Breast epithelium (tissue), 4 donors: Measurements from ENCODE around the gene LCLAT1. TPM values are rescaled to one million over a fixed set of nuclear protein-coding genes. Genes with fewer than 3 reads are reported as not detected.

Experiments used
- DNase-seq, 2 donors: peaks; one replicate each; pipeline ENCODE4 v3.0.0-alpha.2; 2019; ENCODE audit warnings: low spot score in 2 of 2
- H3K27ac ChIP-seq, 2 donors: fragments of 200-600 bp; sonication (generic) in 1 of 2; one replicate each; pipeline ENCODE4 v1.5.1; 2016 to 2019; ENCODE audit warnings: mild to moderate bottlenecking in 1 of 2
- H3K27me3 ChIP-seq, 2 donors: fragments of 200-600 bp; sonication (generic) in 1 of 2; one replicate each; pipeline versions ENCODE4 v1.5.1 to v1.6.0; 2017 to 2019; ENCODE audit warnings: control low read depth in 1 of 2, mild to moderate bottlenecking in 1 of 2
- H3K36me3 ChIP-seq: fragments of 200-600 bp; one replicate; pipeline ENCODE4 v1.5.1; 2019
- H3K4me1 ChIP-seq, 2 donors: fragments of 200-600 bp; sonication (generic); one replicate each; pipeline ENCODE4 v1.5.1; 2016 to 2019; ENCODE audit warnings: control low read depth in 1 of 2
- H3K4me3 ChIP-seq, 3 donors: fragments of 200-600 bp; sonication (generic); 1 replicate in 2 of 3; 2 replicates in 1 of 3; pipeline ENCODE4 v1.5.1; 2016 to 2019; ENCODE audit warnings: mild to moderate bottlenecking in 3 of 3, moderate library complexity in 2 of 3
- H3K9me3 ChIP-seq, 2 donors: fragments of 200-600 bp; sonication (generic) in 1 of 2; one replicate each; pipeline ENCODE4 v1.5.1; 2016 to 2019; ENCODE audit warnings: control low read depth in 1 of 2
- POLR2A ChIP-seq: fragments of 450-650 bp; IDR thresholded peaks from one replicate; pipeline ENCODE4 v1.6.1; 2016; ENCODE audit warnings: antibody characterized with exemption, mild to moderate bottlenecking, moderate library complexity
- POLR2AphosphoS5 ChIP-seq, 3 donors: sonication (generic); formaldehyde crosslinking; IDR thresholded peaks; one replicate each; pipeline ENCODE4 v1.6.1; 2017; ENCODE audit warnings: antibody characterized with exemption in 3 of 3
- intact Hi-C: fragments of 100-400 bp; cut with DNase I; formaldehyde crosslinking; loops from one replicate; pipeline ENCODE4 v1.15.1; 2023; ENCODE audit warnings: low total_unique reads
- total RNA-seq, 3 donors: library from RNA; depleted of rRNA; stranded (reverse); fragments of >200 nt; gene quantifications; one replicate each; pipeline ENCODE4 v1.1.0, GENCODE V29; 2016
- TF ChIP-seq, protein P1 (sequence below), 3 donors: fragments of 450-650 bp; IDR thresholded peaks; one replicate each; pipeline ENCODE4 v1.5.1; 2016 to 2017; ENCODE audit warnings: antibody characterized with exemption in 3 of 3, mild to moderate bottlenecking in 3 of 3, moderate library complexity in 3 of 3

LCLAT1 gene
- total RNA-seq, 3 donors from 2014 or later = 8.0 to 20.6 (median 19.7) TPM

DNA sequence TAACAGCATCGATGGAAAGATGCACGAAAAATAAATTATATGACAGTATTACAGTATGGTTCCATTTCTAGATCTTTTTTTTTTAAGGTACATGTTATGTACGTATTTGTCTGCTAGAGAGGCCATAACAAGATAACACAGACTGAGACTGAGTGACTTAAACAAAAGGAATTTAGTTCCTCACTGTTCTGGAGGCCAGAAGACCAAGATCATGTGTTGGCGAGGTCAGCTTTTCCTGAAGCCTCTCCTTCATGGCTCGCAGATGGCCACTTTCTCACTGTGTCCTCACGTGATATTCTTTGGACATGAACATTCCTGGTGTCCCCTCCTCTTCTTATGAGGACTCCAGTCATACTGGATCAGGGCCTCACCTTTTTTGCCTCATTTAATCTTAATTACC is 182.8 kb downstream of the LCLAT1 start:
- intact Hi-C loops = no loop called here
- Histone ChIP-seq H3K36me3 (no peaks in the 10 kb centered on the region), H3K4me1 (no peaks in the 10 kb centered on the region), H3K4me3 (no peak overlapping the region), H3K27ac (no peak overlapping the region), H3K27me3 (no peaks in the 10 kb centered on the region), H3K9me3 (no peaks in the 10 kb centered on the region)
- DNase-seq = no peak
- TF ChIP-seq, protein P1, sequence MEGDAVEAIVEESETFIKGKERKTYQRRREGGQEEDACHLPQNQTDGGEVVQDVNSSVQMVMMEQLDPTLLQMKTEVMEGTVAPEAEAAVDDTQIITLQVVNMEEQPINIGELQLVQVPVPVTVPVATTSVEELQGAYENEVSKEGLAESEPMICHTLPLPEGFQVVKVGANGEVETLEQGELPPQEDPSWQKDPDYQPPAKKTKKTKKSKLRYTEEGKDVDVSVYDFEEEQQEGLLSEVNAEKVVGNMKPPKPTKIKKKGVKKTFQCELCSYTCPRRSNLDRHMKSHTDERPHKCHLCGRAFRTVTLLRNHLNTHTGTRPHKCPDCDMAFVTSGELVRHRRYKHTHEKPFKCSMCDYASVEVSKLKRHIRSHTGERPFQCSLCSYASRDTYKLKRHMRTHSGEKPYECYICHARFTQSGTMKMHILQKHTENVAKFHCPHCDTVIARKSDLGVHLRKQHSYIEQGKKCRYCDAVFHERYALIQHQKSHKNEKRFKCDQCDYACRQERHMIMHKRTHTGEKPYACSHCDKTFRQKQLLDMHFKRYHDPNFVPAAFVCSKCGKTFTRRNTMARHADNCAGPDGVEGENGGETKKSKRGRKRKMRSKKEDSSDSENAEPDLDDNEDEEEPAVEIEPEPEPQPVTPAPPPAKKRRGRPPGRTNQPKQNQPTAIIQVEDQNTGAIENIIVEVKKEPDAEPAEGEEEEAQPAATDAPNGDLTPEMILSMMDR (IDR thresholded peaks at IDR 0.05) = no peak
- TF ChIP-seq POLR2A = no peak
- TF ChIP-seq POLR2AphosphoS5 (IDR thresholded peaks at IDR 0.05) = no peak

DNA sequence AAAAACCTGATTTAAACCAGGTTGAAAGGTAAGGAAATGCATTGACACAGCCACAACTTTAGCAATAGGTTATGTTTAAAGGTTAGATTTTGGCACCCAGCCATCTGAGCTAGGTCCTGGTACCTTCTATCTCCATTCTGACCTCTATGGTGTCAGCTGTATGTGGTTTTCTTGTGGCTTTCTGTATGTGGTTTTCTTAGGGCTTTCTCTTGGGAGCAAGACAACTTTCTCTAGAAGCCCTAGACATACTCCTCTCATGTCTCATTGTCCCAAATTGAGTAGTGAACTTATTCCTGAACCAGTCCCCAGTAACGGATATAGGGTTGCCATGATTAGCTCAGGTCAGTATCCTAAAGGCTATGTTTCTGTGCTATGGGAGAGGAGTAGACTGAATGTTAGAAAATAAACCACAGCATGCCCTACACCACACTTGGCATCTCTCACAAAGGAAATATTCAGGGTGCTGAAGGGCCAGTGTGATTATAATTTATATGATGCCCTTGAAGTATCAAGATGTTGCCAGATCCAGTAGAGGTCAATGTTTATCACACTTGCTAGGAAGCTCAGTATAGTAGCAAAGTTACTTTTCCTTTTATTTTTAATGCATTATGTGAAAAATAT is 184.1 kb downstream of the LCLAT1 start:
- DNase-seq = no peak
- no peak overlapping the region for H3K27ac ChIP-seq
- no peak overlapping the region for H3K4me3 ChIP-seq
- H3K9me3 ChIP-seq = no peaks in the 10 kb centered on the region
- no peaks in the 10 kb centered on the region for H3K4me1 ChIP-seq
- intact Hi-C loops = no loop called here
- no peaks in the 10 kb centered on the region for H3K27me3 ChIP-seq
- no peaks in the 10 kb centered on the region for H3K36me3 ChIP-seq
- TF ChIP-seq POLR2AphosphoS5 (IDR thresholded peaks at IDR 0.05) = no peak
- TF ChIP-seq, protein P1 (IDR thresholded peaks at IDR 0.05) = no peak
- TF ChIP-seq POLR2A = no peak

DNA sequence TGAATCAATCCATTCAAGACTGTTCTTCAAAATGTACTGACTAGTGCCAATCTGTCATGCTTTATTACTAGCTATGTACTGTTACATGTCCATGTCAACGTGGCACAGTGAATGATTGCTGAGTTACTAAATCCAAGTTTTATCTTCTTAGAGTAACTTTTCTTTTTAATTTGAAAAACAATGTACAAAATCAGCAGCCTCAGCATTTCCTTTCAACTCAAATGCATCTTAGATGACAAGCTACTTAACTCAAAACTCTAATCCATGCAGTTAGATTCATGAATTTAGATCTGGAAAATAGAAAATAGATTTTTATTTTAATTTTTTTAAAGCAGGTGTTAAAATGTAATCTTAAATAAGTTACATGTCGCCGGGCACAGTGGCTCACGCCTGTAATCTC is 186.0 kb downstream of the LCLAT1 start:
- H3K4me3 ChIP-seq = no peak overlapping the region
- intact Hi-C loops = no loop called here
- H3K9me3 ChIP-seq = no peaks in the 10 kb centered on the region
- no peak for DNase-seq
- TF ChIP-seq, protein P1 (IDR thresholded peaks at IDR 0.05) = no peak
- no peak for TF ChIP-seq POLR2A
- no peak for TF ChIP-seq POLR2AphosphoS5 (IDR thresholded peaks at IDR 0.05)
- H3K27ac ChIP-seq = no peak overlapping the region
- no peaks in the 10 kb centered on the region for H3K4me1 ChIP-seq
- no peaks in the 10 kb centered on the region for H3K27me3 ChIP-seq
- no peaks in the 10 kb centered on the region for H3K36me3 ChIP-seq

DNA sequence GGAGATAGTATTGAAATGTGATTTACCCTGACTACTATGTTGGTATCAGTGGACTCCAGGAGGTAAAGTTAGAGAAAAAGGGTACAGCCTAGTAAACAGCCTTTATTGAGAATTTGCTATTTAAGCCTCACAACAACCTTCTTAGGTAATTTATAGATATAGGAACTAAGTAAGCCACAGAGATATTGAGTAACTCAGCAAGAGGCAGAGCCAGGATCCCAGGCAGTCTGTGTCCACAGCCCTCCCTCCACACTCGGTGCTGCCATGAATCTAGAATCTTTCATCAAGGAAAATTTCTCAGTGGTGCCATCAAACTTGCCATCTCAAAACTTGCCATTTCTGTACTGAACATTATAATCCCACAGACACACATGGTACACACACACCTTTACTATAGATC is 189.3 kb downstream of the LCLAT1 start:
- Histone ChIP-seq H3K27me3 (no peaks in the 10 kb centered on the region), H3K27ac (no peak overlapping the region), H3K4me1 (no peaks in the 10 kb centered on the region), H3K4me3 (no peak overlapping the region), H3K36me3 (no peaks in the 10 kb centered on the region), H3K9me3 (no peaks in the 10 kb centered on the region)
- no peak for DNase-seq
- TF ChIP-seq POLR2A (no peak), POLR2AphosphoS5 (IDR thresholded peaks at IDR 0.05) (no peak)
- TF ChIP-seq, protein P1 (IDR thresholded peaks at IDR 0.05) = no peak
- intact Hi-C loops = no loop called here

DNA sequence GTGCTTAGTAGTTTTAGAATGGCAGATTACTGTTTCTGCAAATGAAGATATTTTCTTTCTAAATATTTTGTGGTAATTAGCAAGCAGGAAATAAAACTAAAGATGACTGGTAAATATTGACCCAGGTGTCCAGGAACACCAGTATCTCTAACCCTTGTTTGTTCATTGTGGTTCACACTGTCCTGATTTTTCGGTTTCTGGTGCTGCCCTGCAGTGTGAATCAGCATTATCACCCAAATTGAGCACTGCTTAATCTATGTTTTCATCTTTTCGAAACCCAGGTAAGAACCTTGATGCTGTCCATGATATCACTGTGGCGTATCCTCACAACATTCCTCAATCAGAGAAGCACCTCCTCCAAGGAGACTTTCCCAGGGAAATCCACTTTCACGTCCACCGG is 192.8 kb downstream of the LCLAT1 start:
- Histone ChIP-seq H3K4me1 (no peaks in the 10 kb centered on the region), H3K27ac (no peak overlapping the region), H3K9me3 (no peaks in the 10 kb centered on the region), H3K4me3 (no peak overlapping the region), H3K36me3 (no peaks in the 10 kb centered on the region), H3K27me3 (no peaks in the 10 kb centered on the region)
- intact Hi-C loops = loop anchor here (2.0 kb wide), 1 partner anchor 19 kb away; no protein-coding TSS in a partner anchor
- no peak for TF ChIP-seq POLR2A
- TF ChIP-seq, protein P1 (IDR thresholded peaks at IDR 0.05) = no peak
- TF ChIP-seq POLR2AphosphoS5 (IDR thresholded peaks at IDR 0.05) = no peak
- no peak for DNase-seq
